GM21529 (cell line): ENCODE results near the gene ADGRD1.

ENCODE experiments used
- ATAC-seq: cut with Tn5 transposase; IDR thresholded peaks from one replicate; pipeline ENCODE4 v1.9.1; 2021; ENCODE audit not compliant: unreplicated experiment

ADGRD1 gene

DNA sequence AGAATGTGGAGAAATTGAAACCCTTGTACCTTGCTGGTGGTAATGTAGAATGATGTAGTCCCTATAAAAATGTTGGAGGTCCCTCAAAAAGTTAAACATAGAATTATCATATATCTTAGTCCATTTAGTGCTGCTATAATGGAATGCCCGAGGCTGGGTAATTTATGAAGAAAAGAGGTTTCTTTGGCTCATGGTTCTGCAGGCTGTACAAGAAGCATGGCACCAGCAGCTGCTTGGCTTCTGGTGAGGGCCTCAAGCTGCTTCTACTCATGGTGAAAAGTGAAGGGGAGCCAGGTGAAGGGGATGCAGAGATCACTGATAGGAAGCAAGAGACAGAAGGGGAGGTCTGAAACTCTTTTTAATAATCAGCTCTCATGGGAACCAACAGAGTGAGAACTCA, 233.9 kb downstream of the ADGRD1 start:
- no peak for ATAC-seq

GRCh38 chr12:131188131-131189050, 234.7 kb downstream of the ADGRD1 start:
- ATAC-seq: no peak

DNA sequence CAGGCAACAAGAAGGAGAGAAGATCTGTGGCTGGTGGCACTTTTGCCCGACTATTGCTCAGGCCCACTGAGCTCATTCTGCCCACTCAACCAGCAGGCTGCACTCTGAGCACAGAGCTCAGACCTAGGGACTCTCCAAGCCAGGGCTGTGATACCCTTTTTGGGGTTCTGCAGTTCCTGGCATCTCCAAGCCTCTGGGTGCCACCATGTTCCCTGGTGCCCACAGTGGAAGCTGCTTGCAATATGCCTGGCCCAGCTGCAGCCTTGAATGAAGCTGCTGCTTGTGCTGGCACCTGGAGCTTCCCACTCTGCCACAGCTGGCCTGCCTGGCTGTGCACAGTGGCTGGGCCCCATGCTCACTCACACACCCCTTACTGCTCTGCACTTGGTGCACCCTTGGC, 236.1 kb downstream of the ADGRD1 start:
- no peak for ATAC-seq

DNA sequence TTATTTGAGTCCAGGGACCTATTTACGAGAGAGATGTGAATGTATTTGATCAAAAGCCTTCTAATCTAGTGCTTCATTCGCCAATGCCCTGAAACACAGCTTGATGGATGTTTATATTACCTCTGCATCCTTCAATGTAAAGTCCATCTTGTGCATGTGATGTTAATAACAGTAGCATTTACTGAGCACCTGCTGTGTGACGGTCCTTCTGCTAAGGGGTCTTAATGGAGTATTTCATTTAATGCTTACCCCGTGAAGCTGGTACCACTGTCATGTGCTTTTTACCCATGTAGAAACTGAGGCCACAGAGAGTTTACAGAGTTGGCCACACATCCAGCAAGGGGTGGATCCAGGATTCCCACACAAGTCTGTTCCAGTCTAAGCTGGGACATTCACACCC, 237.3 kb downstream of the ADGRD1 start:
- ATAC-seq: no peak
